H1 (cell line): ENCODE results near the gene STRN4. TPM values are rescaled to one million over a fixed set of nuclear protein-coding genes. Genes with fewer than 3 reads are reported as not detected.
A peak's percentile ranks its signal among the peaks of the same experiment; 100 is the strongest.

Source experiments
- CBX8 ChIP-seq: fragments of 300-800, 300-1000 bp; sonication (generic); IDR thresholded peaks from 2 replicates; pipeline ENCODE4 v1.7.1; 2016; ENCODE audit warnings: low read depth, low read length, borderline replicate concordance
- CTBP2 ChIP-seq: IDR thresholded peaks from 2 replicates; pipeline ENCODE4 v1.7.0; 2011; ENCODE audit warnings: borderline replicate concordance, mild to moderate bottlenecking, moderate library complexity, mixed read lengths, low read length; ENCODE audit not compliant: insufficient read depth, insufficient read length
- GABPA ChIP-seq: IDR thresholded peaks from 2 replicates; pipeline ENCODE4 v1.6.1; 2011; ENCODE audit warnings: mild to moderate bottlenecking, low read length, moderate library complexity, borderline replicate concordance; ENCODE audit not compliant: insufficient read depth
- HDAC2 ChIP-seq, 2 experiments: fragments of 300-600 bp in 1 of 2; sonication (generic) in 1 of 2; IDR thresholded peaks; 2 replicates each; pipeline ENCODE4 v1.6.1; 2011 to 2012; ENCODE audit warnings: low read depth in 2 of 2, low read length in 2 of 2, mild to moderate bottlenecking in 2 of 2, moderate library complexity in 2 of 2, borderline replicate concordance in 1 of 2, inconsistent platforms in 1 of 2
- JUN ChIP-seq: IDR thresholded peaks from 2 replicates; pipeline ENCODE4 v1.6.1; 2011; ENCODE audit warnings: low read depth, mild to moderate bottlenecking, improper control_type of control experiment, low read length
- KDM4A ChIP-seq: IDR thresholded peaks from one replicate; pipeline ENCODE4 v1.7.1; 2012; ENCODE audit warnings: low read depth, mild to moderate bottlenecking, moderate library complexity, low read length, inconsistent platforms; ENCODE audit not compliant: severe bottlenecking
- MAFK ChIP-seq: IDR thresholded peaks from 2 replicates; pipeline ENCODE4 v1.6.1; 2012; ENCODE audit warnings: low read depth, mild to moderate bottlenecking, improper control_type of control experiment, low read length
- NRF1 ChIP-seq: IDR thresholded peaks from 2 replicates; pipeline ENCODE4 v1.6.1; 2011; ENCODE audit warnings: mild to moderate bottlenecking, low read depth, low read length, improper control_type of control experiment
- POU5F1 ChIP-seq: IDR thresholded peaks from 2 replicates; pipeline ENCODE4 v1.6.1; 2011; ENCODE audit warnings: low read depth, mild to moderate bottlenecking, low read length, moderate library complexity
- RFX5 ChIP-seq: IDR thresholded peaks from 2 replicates; pipeline ENCODE4 v1.6.1; 2011; ENCODE audit warnings: low read depth, low read length, improper control_type of control experiment, borderline replicate concordance
- RNF2 ChIP-seq: fragments of 200-900, 300-1000 bp; sonication (generic); IDR thresholded peaks from 2 replicates; pipeline ENCODE4 v1.7.1; 2016; ENCODE audit warnings: borderline replicate concordance, low read depth, mild to moderate bottlenecking, antibody characterized with exemption, low read length; ENCODE audit not compliant: poor library complexity, severe bottlenecking; ENCODE audit errors: missing control alignments
- RXRA ChIP-seq: IDR thresholded peaks from 2 replicates; pipeline ENCODE4 v1.6.1; 2011; ENCODE audit warnings: low read depth, mild to moderate bottlenecking, low read length, moderate library complexity; ENCODE audit not compliant: insufficient read depth
- SAP30 ChIP-seq: fragments of 300-600 bp; sonication (generic); IDR thresholded peaks from 2 replicates; pipeline ENCODE4 v1.7.1; 2012; ENCODE audit warnings: low read length, moderate library complexity, mild to moderate bottlenecking, inconsistent platforms; ENCODE audit not compliant: insufficient read depth, insufficient replicate concordance
- SUZ12 ChIP-seq: fragments of 200-600 bp; sonication (generic); IDR thresholded peaks from 2 replicates; pipeline ENCODE4 v1.6.1; 2012; ENCODE audit warnings: mild to moderate bottlenecking, inconsistent platforms, low read length, moderate library complexity, mixed read lengths
- TCF12 ChIP-seq: IDR thresholded peaks from 2 replicates; pipeline ENCODE4 v1.6.1; 2011; ENCODE audit warnings: low read depth, mild to moderate bottlenecking, low read length
- polyA plus RNA-seq, 7 experiments: library from polyadenylated mRNA; depleted of rRNA in 3 of 7; stranded (reverse) in 5 of 7; unstranded in 2 of 7; fragments of >200 nt in 5 of 7; fragments of 200-250 nt in 2 of 7; gene quantifications; 1 replicate in 5 of 7; 2 replicates in 1 of 7; 4 replicates in 1 of 7; pipeline versions ENCODE4 v1.2.1 to v1.2.3, GENCODE V29; 2011 to 2013; ENCODE audit warnings: missing spikeins in 2 of 7, mixed read lengths in 2 of 7
- total RNA-seq: library from RNA; stranded (reverse); fragmentation: NEBNext Ultra II Directional; extraction: Animal tissue kit (Norgen Biotek cat#: 25700); gene quantifications from 2 replicates; pipeline ENCODE4 v1.2.1, GENCODE V29; 2021
- TF ChIP-seq, protein P1 (sequence below): IDR thresholded peaks from 2 replicates; pipeline ENCODE4 v1.6.1; 2012; ENCODE audit warnings: inconsistent platforms
- TF ChIP-seq, protein P2 (sequence below): IDR thresholded peaks from 2 replicates; pipeline ENCODE4 v1.6.1; 2012; ENCODE audit warnings: low read length, inconsistent platforms
- TF ChIP-seq, protein P3 (sequence below), 3 experiments: IDR thresholded peaks; 1 replicate in 2 of 3; 2 replicates in 1 of 3; pipeline versions ENCODE4 v1.5.1 to v1.6.1; 2011; ENCODE audit warnings: low read length in 3 of 3, mild to moderate bottlenecking in 3 of 3, inconsistent platforms in 2 of 3, low read depth in 1 of 3, moderate library complexity in 1 of 3; ENCODE audit not compliant: insufficient read depth in 1 of 3; ENCODE audit errors: control extremely low read depth in 1 of 3

Gene STRN4
- total and polyA plus RNA-seq, 2 of the 8 experiments (the other 6 are each of a cell fraction or from before 2014, with no cell fraction given), result 120 to 187 TPM

DNA sequence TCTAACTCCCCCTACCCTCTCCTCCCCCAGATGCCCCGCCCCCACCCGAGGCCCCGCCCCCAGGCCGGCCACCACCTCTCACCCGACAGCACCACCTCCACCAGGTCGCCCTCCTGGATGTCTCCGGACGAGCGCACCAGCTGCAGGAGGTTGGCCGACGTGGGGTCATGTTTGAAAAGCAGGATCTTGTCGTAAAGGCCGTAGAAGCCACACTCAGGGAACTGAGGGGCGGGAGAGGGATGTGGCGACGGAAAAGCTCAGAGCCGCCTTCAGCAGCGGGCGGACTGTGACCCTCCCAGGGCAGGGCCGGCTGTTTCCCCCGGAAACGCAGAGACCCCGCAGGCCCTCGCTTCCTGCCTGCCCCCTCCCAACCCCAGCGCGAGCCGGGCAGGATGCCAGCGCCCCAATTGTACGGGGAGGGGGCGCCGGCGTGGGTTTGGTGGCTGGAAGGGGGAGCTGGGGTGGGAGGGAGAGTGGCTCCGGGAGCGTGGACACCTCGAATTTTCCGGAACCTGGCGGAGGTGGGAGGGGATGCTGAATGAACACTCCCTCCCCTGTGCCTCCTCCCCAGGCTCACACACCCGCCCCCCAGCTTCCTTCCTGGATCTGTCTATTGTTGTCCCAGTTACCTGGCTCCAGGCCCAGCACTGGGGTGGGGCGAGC, 32.3 kb downstream of the STRN4 start (continued):
- TF ChIP-seq SAP30, result peak; percentile 33
- TF ChIP-seq JUN, result no peak
- no peak for TF ChIP-seq RFX5
- TF ChIP-seq HDAC2 (IDR thresholded peaks at IDR 0.05; ENCODE audit: borderline replicate concordance in 1 of 2, low read depth in 2 of 2, low read length in 2 of 2), result no peak
- no peak for TF ChIP-seq TCF12
- no peak for TF ChIP-seq NRF1
- TF ChIP-seq RXRA, result no peak
- TF ChIP-seq GABPA, result 0 out of 2 replicates have a peak, but pooled peaks have one; percentile 15
- TF ChIP-seq KDM4A, result no peak
- no peak for TF ChIP-seq CBX8
- TF ChIP-seq, protein P1, sequence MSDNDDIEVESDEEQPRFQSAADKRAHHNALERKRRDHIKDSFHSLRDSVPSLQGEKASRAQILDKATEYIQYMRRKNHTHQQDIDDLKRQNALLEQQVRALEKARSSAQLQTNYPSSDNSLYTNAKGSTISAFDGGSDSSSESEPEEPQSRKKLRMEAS, result 0 out of 2 replicates have a peak, but pooled peaks have one; percentile 26
- no peak for TF ChIP-seq CTBP2
- TF ChIP-seq RNF2, result no peak
- no peak for TF ChIP-seq SUZ12
- TF ChIP-seq, protein P2, sequence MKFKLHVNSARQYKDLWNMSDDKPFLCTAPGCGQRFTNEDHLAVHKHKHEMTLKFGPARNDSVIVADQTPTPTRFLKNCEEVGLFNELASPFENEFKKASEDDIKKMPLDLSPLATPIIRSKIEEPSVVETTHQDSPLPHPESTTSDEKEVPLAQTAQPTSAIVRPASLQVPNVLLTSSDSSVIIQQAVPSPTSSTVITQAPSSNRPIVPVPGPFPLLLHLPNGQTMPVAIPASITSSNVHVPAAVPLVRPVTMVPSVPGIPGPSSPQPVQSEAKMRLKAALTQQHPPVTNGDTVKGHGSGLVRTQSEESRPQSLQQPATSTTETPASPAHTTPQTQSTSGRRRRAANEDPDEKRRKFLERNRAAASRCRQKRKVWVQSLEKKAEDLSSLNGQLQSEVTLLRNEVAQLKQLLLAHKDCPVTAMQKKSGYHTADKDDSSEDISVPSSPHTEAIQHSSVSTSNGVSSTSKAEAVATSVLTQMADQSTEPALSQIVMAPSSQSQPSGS, result no peak
- no peak for TF ChIP-seq MAFK
- TF ChIP-seq POU5F1, result no peak
- TF ChIP-seq, protein P3, sequence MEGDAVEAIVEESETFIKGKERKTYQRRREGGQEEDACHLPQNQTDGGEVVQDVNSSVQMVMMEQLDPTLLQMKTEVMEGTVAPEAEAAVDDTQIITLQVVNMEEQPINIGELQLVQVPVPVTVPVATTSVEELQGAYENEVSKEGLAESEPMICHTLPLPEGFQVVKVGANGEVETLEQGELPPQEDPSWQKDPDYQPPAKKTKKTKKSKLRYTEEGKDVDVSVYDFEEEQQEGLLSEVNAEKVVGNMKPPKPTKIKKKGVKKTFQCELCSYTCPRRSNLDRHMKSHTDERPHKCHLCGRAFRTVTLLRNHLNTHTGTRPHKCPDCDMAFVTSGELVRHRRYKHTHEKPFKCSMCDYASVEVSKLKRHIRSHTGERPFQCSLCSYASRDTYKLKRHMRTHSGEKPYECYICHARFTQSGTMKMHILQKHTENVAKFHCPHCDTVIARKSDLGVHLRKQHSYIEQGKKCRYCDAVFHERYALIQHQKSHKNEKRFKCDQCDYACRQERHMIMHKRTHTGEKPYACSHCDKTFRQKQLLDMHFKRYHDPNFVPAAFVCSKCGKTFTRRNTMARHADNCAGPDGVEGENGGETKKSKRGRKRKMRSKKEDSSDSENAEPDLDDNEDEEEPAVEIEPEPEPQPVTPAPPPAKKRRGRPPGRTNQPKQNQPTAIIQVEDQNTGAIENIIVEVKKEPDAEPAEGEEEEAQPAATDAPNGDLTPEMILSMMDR (IDR thresholded peaks at IDR 0.05; ENCODE audit: control extremely low read depth in 1 of 3, insufficient read depth in 1 of 3, low read depth in 1 of 3, low read length in 3 of 3), result no peak
- TF ChIP-seq, all 59 proteins: peak for 11
